Stimulated activated CD8-positive, alpha-beta memory T cell treated with anti-CD3 and anti-CD28 coated beads, Interleukin-7, amount 100 ng/mL, for 1 hour (primary cell): ENCODE data around the gene NR5A2.
"Not testable (repeated sequence)": the region's sequence is repeated elsewhere in the genome, so short reads cannot be mapped to it uniquely, and the experiment has no call there.

Experiments
- DNase-seq, 2 donors: peaks; one replicate each; pipeline ENCODE4 v3.0.0-alpha.2; 2020; ENCODE audit warnings: low read depth in 2 of 2

Gene NR5A2

GRCh38 chr1:200162877-200163276, 135.4 kb downstream of the NR5A2 start:
- DNase-seq = no peak

GRCh38 chr1:200163911-200164310, 136.4 kb downstream of the NR5A2 start:
- DNase-seq = no peak

- no peak for DNase-seq
Observed at GRCh38 chr1:200165493-200166220, 138.1 kb downstream of the NR5A2 start.

- DNase-seq = no peak
Observed at GRCh38 chr1:200166411-200166810, 138.9 kb downstream of the NR5A2 start.

- DNase-seq = no peak
Observed at GRCh38 chr1:200168926-200169325, 141.4 kb downstream of the NR5A2 start.

- DNase-seq = no peak
Observed at GRCh38 chr1:200172311-200172710, 144.8 kb downstream of the NR5A2 start.

GRCh38 chr1:200173097-200173618, 145.6 kb downstream of the NR5A2 start:
- DNase-seq = no peak

GRCh38 chr1:200174525-200175295, 147.2 kb downstream of the NR5A2 start:
- no peak for DNase-seq

- DNase-seq = no peak
Observed at GRCh38 chr1:200176181-200176580, 148.7 kb downstream of the NR5A2 start.

GRCh38 chr1:200176798-200177197, 149.3 kb downstream of the NR5A2 start:
- DNase-seq = no peak

- DNase-seq = no peak
Observed at GRCh38 chr1:200178340-200178739, 150.8 kb downstream of the NR5A2 start.

- DNase-seq = no peak
Observed at GRCh38 chr1:200179126-200179780, 151.7 kb downstream of the NR5A2 start.

- DNase-seq = no peak
Observed at GRCh38 chr1:200179781-200180160, 152.3 kb downstream of the NR5A2 start.

GRCh38 chr1:200180821-200181220, 153.3 kb downstream of the NR5A2 start:
- no peak for DNase-seq

- no peak for DNase-seq
Observed at GRCh38 chr1:200181861-200182260, 154.4 kb downstream of the NR5A2 start.

GRCh38 chr1:200182701-200183100, 155.2 kb downstream of the NR5A2 start:
- DNase-seq = no peak

- no peak for DNase-seq
Observed at GRCh38 chr1:200183637-200184036, 156.1 kb downstream of the NR5A2 start.

- no peak for DNase-seq
Observed at GRCh38 chr1:200184196-200184595, 156.7 kb downstream of the NR5A2 start.

GRCh38 chr1:200185191-200185590, 157.7 kb downstream of the NR5A2 start:
- DNase-seq = not testable (repeated sequence)

GRCh38 chr1:200187332-200187731, 159.8 kb downstream of the NR5A2 start:
- not testable (repeated sequence) for DNase-seq

- DNase-seq = no peak
Observed at GRCh38 chr1:200191993-200192392, 164.5 kb downstream of the NR5A2 start.

GRCh38 chr1:200194477-200194876, 167.0 kb downstream of the NR5A2 start:
- DNase-seq = no peak
